Heart left ventricle (tissue), 16 donors: ENCODE data around the gene CDC42. TPM values are rescaled to one million over a fixed set of nuclear protein-coding genes. Genes with fewer than 3 reads are reported as not detected.

Experiments used
- ATAC-seq, 4 donors: fragments of 200-7000 bp; cut with Tn5 transposase; one replicate each; pipeline ENCODE4 v1.9.1; 2020 to 2022; ENCODE audit warnings: moderate library complexity in 4 of 4, mild to moderate bottlenecking in 3 of 4, moderate number of reproducible peaks in 1 of 4
- DNase-seq, 5 donors: peaks; one replicate each; pipeline ENCODE4 v3.0.0-alpha.2; 2020
- H3K27ac ChIP-seq, 12 donors: fragments of 200-600 bp; sonication (generic) in 4 of 12; one replicate each; pipeline versions ENCODE4 v1.5.0 to v1.8.0; 2016 to 2022; ENCODE audit warnings: mild to moderate bottlenecking in 2 of 12
- H3K27me3 ChIP-seq, 9 donors: fragments of 200-600 bp; sonication (generic) in 2 of 9; one replicate each; pipeline versions ENCODE4 v1.5.1 to v1.8.0; 2016 to 2022; ENCODE audit warnings: mild to moderate bottlenecking in 3 of 9
- H3K36me3 ChIP-seq, 9 donors: fragments of 200-600 bp; sonication (generic) in 2 of 9; one replicate each; pipeline versions ENCODE4 v1.5.0 to v1.8.0; 2018 to 2022; ENCODE audit warnings: mild to moderate bottlenecking in 2 of 9
- H3K4me1 ChIP-seq, 12 donors: fragments of 200-600 bp; sonication (generic) in 4 of 12; one replicate each; pipeline versions ENCODE4 v1.5.0 to v1.8.0; 2016 to 2022; ENCODE audit warnings: mild to moderate bottlenecking in 3 of 12
- H3K4me3 ChIP-seq, 12 donors: fragments of 200-600 bp; sonication (generic) in 4 of 12; one replicate each; pipeline versions ENCODE4 v1.5.0 to v1.8.0; 2017 to 2022; ENCODE audit warnings: mild to moderate bottlenecking in 9 of 12, moderate library complexity in 4 of 12
- H3K9me3 ChIP-seq, 12 donors: fragments of 200-600 bp; sonication (generic) in 4 of 12; one replicate each; pipeline versions ENCODE4 v1.5.0 to v1.8.0; 2016 to 2022; ENCODE audit warnings: mild to moderate bottlenecking in 1 of 12
- CTCF ChIP-seq, 12 donors: fragments of 200-600 bp; sonication (generic) in 4 of 12; IDR thresholded peaks; one replicate each; pipeline versions ENCODE4 v1.5.0 to v1.8.0; 2018 to 2022; ENCODE audit warnings: antibody characterized with exemption in 12 of 12, mild to moderate bottlenecking in 5 of 12
- POLR2A ChIP-seq, 2 donors: fragments of 450-650 bp; IDR thresholded peaks; one replicate each; pipeline ENCODE4 v1.6.1; 2017; ENCODE audit warnings: antibody characterized with exemption in 2 of 2, mild to moderate bottlenecking in 2 of 2, moderate library complexity in 2 of 2
- WGBS, 4 donors: extraction: QIAGEN DNeasy Blood & Tissue Kit in 2 of 4; methylation state at CpG; one replicate each; pipeline versions ENCODE4 v1.1.5 to v1.1.7; 2013 to 2018; 5-methylcytosine and 5-hydroxymethylcytosine counted together
- intact Hi-C, 10 donors: fragments of 100-400 bp; cut with DNase I; formaldehyde crosslinking; loops; one replicate each; pipeline versions ENCODE4 v1.11.1 to v1.14.2; 2022
- polyA plus RNA-seq, 2 donors: library from polyadenylated mRNA; stranded (reverse); fragments of 200-250 nt; gene quantifications; one replicate each; pipeline ENCODE4 v1.2.3, GENCODE V29; 2013
- total RNA-seq, 9 donors: library from RNA; depleted of rRNA in 2 of 9; stranded (reverse); fragments of >200 nt in 2 of 9; fragmentation: NEBNext Ultra II Directional in 3 of 9; extraction: Animal tissue kit (Norgen Biotek cat#: 25700) in 3 of 9; gene quantifications; one replicate each; pipeline versions ENCODE4 v1.1.0 to v1.2.4, GENCODE V29; 2016 to 2023
- donor health status: ischemic (EF 13 %, LVEDD 7.1; RV severe dilation, severe dysfunction).
- donor health status: healthy with polysubstance abuse.
- donor health status: DM: no; HTN: yes; CAD: no.
- donor health status: DM: no; HTN: no; CAD: no.
- donor health status: ischemic (EF 25% LVEDD 6.9; RV normal size, moderate dysfunction).
- donor health status: ischemic (EF 25% LVEDD 5.7; RV mildly dilated, moderate dysfunction).
- donor health status: healthy.
- donor health status: DM: yes; HTN: yes; CAD: no.
- donor health status: ischemic (EF 35%, LVEDD 5.7; RV mildly dilated, moderate dysfunction).
- donor health status: nonischemic (EF 11% LVEDD 7.7; RV severe dilation, severe dysfunction).
- donor health status: DM: yes; HTN: yes; CAD: no.
- donor health status: PGD.
- donor health status: ischemic (EF 29% LVEDD 5.4; RV normal size, mild dysfunction).
- donor health status: nonischemic (EF 23%, LVEDD 6.1; RV moderate dilation, normal function).

The CDC42 gene
- total and polyA plus RNA-seq, 11 donors, result 74.3 to 260 (median 184) TPM

DNA sequence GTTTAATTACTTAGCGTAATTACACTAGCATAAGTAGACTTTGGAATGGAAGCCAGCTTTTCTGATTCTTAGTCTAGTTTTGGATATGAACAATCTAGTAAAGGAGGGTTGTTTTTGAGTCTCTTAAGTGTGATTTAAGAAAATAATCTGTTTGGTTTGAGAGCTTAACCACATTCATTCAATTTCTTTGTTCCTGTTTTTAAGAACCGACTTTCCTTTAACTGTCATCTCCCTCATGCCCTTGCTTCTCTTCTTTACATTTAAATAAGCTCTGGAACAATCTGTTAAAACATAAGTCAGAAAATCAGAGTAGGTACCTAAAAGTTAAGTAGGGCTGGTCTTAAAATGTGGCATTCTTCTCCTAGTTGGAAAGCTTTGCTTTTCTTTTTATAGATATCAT is 27.7 kb downstream of the CDC42 start:
- Histone ChIP-seq H3K36me3 (peaks cover 0 to 92% (median 53%) of the 10 kb centered on the region in 9 donors), H3K4me3 (no peak overlapping the region), H3K9me3 (peaks cover 0 to 1% (median 0%) of the 10 kb centered on the region in 12 donors), H3K27ac (no peak overlapping the region), H3K4me1 (peaks cover 14 to 73% (median 49%) of the 10 kb centered on the region in 12 donors), H3K27me3 (no peaks in the 10 kb centered on the region)
- intact Hi-C loops, result no loop called here
- ATAC-seq (no peak), DNase-seq (no peak)
- WGBS, 4 donors, result 76 to 89% (median 85%) methylated on average over 2 of the region's 2 CpGs
- TF ChIP-seq CTCF (IDR thresholded peaks at IDR 0.05), result no peak

DNA sequence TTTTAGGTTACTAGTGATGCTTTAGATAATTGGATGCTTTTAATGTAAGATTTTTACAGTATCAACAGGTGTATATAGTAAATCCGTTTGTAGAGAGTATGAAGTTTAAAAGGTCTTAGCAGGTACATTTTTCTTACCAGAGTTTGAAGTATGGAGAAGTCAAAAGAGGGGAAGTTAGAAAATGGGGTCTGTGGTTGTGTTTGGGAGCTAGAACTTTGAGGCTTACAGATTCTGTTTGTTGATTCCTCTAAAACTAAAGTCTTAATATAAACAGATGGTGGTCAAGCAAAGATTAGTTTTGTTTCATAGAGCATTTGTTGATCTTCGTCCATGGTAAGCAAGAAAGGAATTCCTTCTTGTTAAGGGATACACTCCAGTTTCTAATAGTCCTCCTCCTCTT is 35.8 kb downstream of the CDC42 start:
- Histone ChIP-seq H3K36me3 (peaks cover 0 to 91% (median 67%) of the 10 kb centered on the region in 9 donors), H3K27ac (peak overlapping the region in 1 of 12 donors; percentile 36), H3K4me1 (peaks cover 9 to 72% (median 51%) of the 10 kb centered on the region in 12 donors), H3K4me3 (no peak overlapping the region), H3K27me3 (no peaks in the 10 kb centered on the region), H3K9me3 (peaks cover 0 to 4% (median 0%) of the 10 kb centered on the region in 12 donors)
- DNase-seq (no peak), ATAC-seq (no peak)
- intact Hi-C loops, result no loop called here
- no peak for TF ChIP-seq POLR2A (IDR thresholded peaks at IDR 0.05)
- TF ChIP-seq CTCF (IDR thresholded peaks at IDR 0.05), result no peak
- 33 to 58% (median 38%) methylated on average over 2 of the region's 2 CpGs for WGBS, 4 donors

- WGBS, 4 donors, result 32 to 52% (median 42%) methylated on average over 3 of the region's 3 CpGs
- Histone ChIP-seq H3K9me3 (peaks cover 0 to 4% (median 0%) of the 10 kb centered on the region in 12 donors), H3K27ac (peak overlapping the region in 2 of 12 donors; percentile 7 to 66), H3K27me3 (no peaks in the 10 kb centered on the region), H3K36me3 (peaks cover 0 to 90% (median 71%) of the 10 kb centered on the region in 9 donors), H3K4me3 (peak overlapping the region in 2 of 12 donors; percentile 9 to 16), H3K4me1 (peaks cover 9 to 66% (median 47%) of the 10 kb centered on the region in 12 donors)
- ATAC-seq, result peak in 2 of 4 donors; percentile 31 to 40
- no peak for TF ChIP-seq POLR2A (IDR thresholded peaks at IDR 0.05)
- no peak for TF ChIP-seq CTCF (IDR thresholded peaks at IDR 0.05)
- intact Hi-C loops, result no loop called here
- no peak for DNase-seq
These were observed 36.6 kb downstream of the CDC42 start for GRCh38 chr1:22089134-22089571.

GRCh38 chr1:22089787-22090186 is 37.3 kb downstream of the CDC42 start:
- H3K4me3 ChIP-seq, result peak overlapping the region in 4 of 12 donors; percentile 1 to 16 (median 6)
- no peaks in the 10 kb centered on the region for H3K27me3 ChIP-seq
- ATAC-seq (peak in 1 of 4 donors; percentile 28), DNase-seq (no peak)
- intact Hi-C loops, result no loop called here
- 25 to 34% (median 29%) methylated on average over 6 of the region's 6 CpGs for WGBS, 4 donors
- H3K9me3 ChIP-seq, result peaks cover 0 to 4% (median 0%) of the 10 kb centered on the region in 12 donors
- H3K4me1 ChIP-seq, result peaks cover 9 to 64% (median 46%) of the 10 kb centered on the region in 12 donors
- peak overlapping the region in 1 of 12 donors; percentile 66 for H3K27ac ChIP-seq
- TF ChIP-seq CTCF (IDR thresholded peaks at IDR 0.05), result no peak
- TF ChIP-seq POLR2A (IDR thresholded peaks at IDR 0.05), result no peak
- H3K36me3 ChIP-seq, result peaks cover 0 to 88% (median 74%) of the 10 kb centered on the region in 9 donors
